ENCODE data around the gene DZANK1. TPM values are rescaled to one million over a fixed set of nuclear protein-coding genes. Genes with fewer than 3 reads are reported as not detected.

DZANK1 gene
- total and polyA plus RNA-seq, 9 of the 15 experiments (the other 6 are each of a cell fraction or from before 2014, with no cell fraction given), result 0.04 to 0.18 (median 0.11) TPM; not detected in 2

- TF ChIP-seq ZNF511 (CRISPR knock-in tag; IDR thresholded peaks at IDR 0.05) (no peak), ADNP (tag; IDR thresholded peaks at IDR 0.05) (no peak), HDAC2 (IDR thresholded peaks at IDR 0.05) (no peak), PATZ1 (CRISPR knock-in tag; IDR thresholded peaks at IDR 0.05; ENCODE audit: borderline replicate concordance) (no peak), ZNF280A (IDR thresholded peaks at IDR 0.05; ENCODE audit: low read depth, partially characterized antibody) (no peak), POLR3A (IDR thresholded peaks at IDR 0.05; ENCODE audit: borderline replicate concordance, extremely low read depth, insufficient read depth, insufficient read length) (no peak), SRSF3 (IDR thresholded peaks at IDR 0.05; ENCODE audit: insufficient read depth, low read length) (no peak), PYGO2 (tag; IDR thresholded peaks at IDR 0.05) (no peak), CHD4 (IDR thresholded peaks at IDR 0.05; ENCODE audit: insufficient read depth, insufficient replicate concordance, low read depth, low read length, poor library complexity, severe bottlenecking) (no peak), ERF (CRISPR knock-in tag; IDR thresholded peaks at IDR 0.05) (no peak), ZFPM2 (CRISPR knock-in tag; IDR thresholded peaks at IDR 0.05) (no peak), PRPF4 (IDR thresholded peaks at IDR 0.05; ENCODE audit: insufficient read depth, low read depth, low read length, poor library complexity, severe bottlenecking) (no peak), PTTG1 (tag; IDR thresholded peaks at IDR 0.05; ENCODE audit: low read depth) (no peak), NFIX (CRISPR knock-in tag; IDR thresholded peaks at IDR 0.05; ENCODE audit: low read depth) (no peak), ZNF197 (CRISPR knock-in tag; IDR thresholded peaks at IDR 0.05; ENCODE audit: low read depth) (no peak), RFX5 (IDR thresholded peaks at IDR 0.05; ENCODE audit: low read depth, low read length) (no peak), ZC3H8 (IDR thresholded peaks at IDR 0.05) (no peak), NCOA2 (IDR thresholded peaks at IDR 0.05; ENCODE audit: partially characterized antibody in 2 of 2) (no peak), U2AF1 (optimal IDR thresholded peaks at IDR 0.05; ENCODE audit: low read depth, low read length) (no peak), ZNF384 (IDR thresholded peaks at IDR 0.05; ENCODE audit: low read depth, low read length) (no peak)
Measured at GRCh38 chr20:18507218-18508191, 40.7 kb upstream of the DZANK1 start, which contains the start of gene SEC23B (continued).
